GM19238 (cell line): Measurements from ENCODE around the gene MAP2K5.

Experiments used
- DNase-seq: peaks from one replicate; pipeline ENCODE4 v3.0.0; 2011; ENCODE audit warnings: low spot score; ENCODE audit not compliant: insufficient read length

The MAP2K5 gene

DNA sequence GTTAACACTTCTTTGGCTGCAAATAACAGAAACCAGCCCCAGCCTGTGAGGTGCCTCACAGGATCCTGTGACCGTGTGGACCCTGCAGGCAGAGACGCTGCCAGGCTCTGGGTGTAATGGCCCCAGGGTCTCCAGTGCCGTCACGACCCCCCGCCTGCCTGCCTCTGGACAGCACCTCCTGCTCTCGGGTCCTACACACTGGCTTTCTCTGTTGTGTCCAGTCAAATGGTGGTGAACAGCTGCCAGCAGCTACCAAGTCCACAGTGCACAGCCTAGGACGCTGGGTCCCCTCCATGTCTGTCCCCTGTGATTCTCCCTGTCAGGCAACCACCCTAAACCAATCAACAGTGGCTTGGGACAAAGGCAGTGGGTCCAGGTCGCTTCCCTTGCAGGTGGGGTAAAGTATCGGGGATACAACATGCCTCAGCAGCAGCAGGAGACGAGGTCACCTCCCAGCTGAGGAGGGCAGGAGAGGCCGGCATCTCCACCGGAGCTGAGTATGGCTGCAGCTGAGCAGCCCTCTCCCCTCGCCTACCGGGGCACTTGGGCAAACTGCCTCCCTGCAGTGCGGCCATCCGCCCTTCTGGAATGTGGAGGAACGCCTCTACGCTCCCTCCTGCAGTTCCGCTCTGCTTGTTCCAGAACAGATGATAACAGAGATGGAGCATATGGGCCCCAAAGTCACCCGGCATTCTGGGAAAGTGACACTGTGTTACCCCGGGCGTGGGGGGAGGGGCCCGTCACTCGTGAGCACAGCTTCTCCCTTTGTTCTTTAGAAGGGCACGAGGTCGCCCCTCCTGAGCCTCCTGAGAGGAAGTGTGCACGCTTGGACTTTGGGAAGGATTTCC, 261.7 kb downstream of the MAP2K5 start:
- no peak for DNase-seq

DNA sequence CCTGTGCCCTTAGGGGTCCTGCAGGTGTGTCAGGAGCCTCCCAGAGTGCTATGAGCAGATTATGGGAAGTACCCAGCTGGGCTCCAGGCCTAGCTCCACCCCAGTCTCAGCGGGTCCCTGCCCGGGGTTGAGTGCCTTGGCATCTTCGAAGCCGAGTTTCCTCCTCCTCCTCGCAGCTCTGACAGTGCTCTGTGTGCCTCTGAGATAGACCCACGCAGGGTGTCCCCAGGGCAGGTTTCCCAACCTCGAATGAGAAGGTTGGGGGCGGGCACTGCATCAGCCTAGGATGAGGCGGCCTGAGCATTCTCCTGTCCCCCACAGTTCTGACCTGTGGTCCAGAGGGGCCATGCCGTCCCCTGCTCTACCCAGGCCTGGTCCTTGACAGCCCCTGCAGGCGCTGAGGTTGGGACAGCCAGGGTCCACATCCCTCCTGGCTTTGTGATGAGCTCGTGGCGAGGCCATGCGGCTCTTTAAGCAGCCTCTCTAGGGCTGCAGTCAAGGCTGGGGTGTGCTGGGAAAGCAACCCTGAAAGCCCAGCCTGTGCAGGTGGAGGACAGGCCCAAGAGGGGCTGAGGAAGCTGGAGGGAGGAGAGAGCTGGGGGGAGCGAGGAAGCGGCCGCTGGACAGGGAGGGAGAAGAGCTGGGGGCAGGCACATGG, 262.6 kb downstream of the MAP2K5 start:
- no peak for DNase-seq

DNA sequence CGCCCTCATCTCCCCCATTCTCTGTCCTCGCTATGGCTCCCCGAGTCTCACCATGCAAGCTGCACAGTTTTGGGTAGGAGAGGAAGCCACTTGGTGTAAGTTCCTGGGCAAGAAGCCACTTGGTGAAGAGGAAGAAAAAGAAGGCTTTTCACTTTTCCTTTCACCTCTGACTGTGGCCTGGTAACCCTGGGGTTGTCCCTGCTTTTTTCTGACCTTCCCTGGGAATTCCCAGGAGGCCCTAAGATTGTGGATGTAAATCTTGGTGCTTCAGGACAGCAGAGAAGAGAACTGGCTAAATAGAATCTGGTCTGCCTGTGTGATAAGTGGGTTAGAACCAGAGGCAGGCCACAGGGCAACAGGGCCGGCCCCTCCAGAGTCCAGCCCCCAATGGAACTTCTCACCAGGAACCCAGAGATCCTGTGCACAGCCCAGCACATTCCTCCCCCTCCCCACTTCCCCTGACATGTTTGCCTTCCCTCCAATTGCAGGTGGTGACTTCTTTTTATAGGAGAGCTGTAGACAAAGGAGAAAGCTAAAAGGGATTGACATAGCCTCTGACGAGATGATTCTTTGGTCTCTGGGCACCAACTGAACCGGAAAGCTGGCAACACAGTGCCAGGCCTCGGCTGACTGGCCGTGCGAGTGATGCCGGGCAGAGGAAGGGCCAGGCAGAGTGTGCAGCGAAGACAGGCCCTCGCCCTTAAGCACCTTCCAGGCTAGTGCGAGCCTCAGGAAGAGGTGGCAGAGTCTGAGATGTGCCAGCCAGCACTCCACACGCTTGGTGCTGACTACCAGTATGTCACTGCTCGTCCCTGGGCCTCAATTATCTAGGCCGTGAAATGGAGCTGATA, 263.4 kb downstream of the MAP2K5 start:
- no peak for DNase-seq

DNA sequence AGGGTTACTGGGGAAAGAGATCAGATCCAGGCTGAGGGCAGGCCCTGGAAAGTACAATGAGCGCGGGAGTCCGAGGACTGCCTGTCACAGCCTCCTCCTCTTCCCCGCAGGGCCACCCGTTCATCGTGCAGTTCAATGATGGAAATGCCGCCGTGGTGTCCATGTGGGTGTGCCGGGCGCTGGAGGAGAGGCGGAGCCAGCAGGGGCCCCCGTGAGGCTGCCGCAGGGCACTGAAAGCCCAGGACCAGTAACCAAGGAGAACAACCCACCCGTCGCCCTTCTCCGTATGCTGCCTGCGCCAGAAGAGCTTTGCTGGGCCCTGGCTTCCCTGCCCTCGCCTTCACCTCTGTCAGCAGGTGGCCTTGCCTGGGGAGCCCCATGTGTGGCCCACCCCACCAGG, 264.0 kb downstream of the MAP2K5 start:
- no peak for DNase-seq

DNA sequence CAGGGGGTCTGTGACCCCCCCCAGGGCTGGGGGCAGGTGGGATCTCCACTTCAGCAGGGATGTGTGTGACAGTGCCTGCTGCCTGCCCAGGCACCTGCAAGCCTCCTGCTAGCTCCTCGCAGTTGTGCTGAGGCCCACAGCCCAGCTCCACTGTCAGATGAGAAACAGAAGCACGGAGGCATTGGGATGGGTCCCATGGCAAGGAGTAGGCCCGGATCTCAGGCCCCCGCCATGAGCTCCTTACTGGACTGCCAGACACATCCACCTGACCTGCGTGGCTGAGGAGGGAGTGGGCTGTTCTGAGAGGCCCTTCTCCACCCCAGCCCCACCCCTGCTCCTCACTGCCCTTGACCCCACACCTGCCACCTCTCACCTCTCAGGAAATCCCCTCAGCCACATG, 264.6 kb downstream of the MAP2K5 start:
- DNase-seq, result no peak

DNA sequence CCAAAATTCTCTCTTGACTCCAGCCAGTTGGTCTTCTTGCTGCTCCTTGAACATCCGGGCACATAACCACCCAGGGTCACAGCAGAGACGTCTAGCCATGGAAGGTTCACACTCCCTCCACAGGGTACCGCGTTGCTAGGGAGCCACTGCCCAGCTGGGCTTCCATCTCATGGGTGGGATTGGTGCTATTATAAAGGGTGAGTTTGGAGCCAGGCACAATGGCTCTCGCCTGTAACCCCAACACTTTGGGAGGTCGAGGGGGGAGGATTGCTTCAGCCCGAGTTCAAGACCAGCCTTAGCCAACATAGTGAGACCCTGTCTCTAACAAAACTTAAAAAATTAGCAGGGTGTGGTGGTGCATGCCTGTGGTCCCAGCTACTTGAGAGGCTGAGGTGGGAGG, 265.3 kb downstream of the MAP2K5 start:
- no peak for DNase-seq

DNA sequence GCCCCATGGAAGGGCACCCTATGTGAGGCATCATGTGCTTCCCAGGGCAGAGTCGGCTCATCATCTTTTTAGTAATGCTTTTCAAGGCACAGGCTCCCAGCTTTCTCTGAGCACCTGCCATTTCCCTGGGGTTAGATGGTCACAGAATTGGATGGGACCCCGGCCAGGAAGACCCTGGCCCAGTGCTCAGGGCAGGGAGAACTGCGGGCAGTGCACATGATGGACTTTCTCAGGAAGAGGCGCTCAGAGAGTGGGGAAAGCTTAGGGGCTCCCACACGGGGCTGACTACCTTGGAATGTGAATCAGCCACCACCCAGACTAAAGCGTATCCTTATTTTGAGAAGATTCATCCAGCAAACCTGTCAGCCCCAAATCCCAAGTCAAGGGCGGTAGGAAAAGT, 266.3 kb downstream of the MAP2K5 start:
- DNase-seq, result no peak

DNA sequence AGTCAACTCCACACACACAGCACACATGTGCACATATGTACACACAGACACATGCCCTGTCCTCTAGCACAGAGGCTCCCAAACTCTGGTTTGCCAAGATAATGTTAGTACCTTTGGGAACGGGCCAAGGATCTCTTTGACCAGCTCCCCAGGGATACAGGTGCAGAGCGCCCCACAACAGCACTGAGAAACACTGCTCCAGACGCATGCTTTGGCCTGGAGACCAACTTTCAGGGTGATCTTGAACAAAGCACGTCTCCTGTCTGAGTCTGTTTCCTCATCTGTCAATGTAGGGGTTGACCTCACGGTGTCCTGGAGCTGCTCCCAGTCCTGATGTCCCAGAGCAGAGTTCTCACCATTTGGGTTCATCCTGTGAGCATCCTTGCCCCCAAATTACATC, 266.9 kb downstream of the MAP2K5 start:
- DNase-seq, result no peak

DNA sequence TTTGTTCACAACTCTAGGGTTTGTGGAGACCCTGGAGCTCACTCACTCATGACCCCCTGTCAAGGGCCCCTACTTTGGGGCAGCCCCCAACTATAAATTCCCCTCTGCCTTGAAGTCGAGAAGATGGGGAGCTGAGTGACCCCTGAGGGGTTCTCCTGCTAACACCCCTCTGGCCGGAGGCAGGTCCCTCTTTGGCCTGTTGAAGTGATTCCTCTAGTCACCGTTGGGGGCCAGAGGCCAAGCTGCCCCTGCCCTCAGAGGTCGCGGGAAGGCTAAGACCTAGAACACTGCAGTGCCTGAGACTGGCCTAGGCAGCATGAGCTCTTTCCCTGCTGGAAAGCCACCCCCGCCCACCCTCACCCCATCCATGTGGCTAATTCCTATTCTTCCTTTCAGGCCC, 267.4 kb downstream of the MAP2K5 start:
- no peak for DNase-seq

DNA sequence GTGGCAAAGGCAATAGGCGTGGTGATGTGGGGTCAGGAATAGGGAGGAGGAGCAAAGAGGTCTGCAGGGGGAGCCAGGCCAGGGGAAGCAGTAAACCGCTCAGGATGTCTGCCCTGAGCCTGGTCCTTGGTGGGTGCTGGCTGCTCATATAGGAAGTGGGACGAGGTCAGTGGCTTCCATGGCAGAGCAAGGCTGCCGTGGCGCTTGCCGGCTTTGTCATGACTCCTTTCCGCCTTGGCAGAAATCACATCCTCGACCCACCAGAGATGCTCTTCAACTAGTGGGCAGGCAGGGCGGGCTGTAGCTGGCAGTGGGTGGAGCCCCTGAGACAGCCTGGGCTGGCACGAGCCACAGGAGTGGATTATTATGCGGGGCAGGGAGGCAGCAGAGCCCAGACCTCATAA, 269.7 kb downstream of the MAP2K5 start:
- DNase-seq, result no peak

DNA sequence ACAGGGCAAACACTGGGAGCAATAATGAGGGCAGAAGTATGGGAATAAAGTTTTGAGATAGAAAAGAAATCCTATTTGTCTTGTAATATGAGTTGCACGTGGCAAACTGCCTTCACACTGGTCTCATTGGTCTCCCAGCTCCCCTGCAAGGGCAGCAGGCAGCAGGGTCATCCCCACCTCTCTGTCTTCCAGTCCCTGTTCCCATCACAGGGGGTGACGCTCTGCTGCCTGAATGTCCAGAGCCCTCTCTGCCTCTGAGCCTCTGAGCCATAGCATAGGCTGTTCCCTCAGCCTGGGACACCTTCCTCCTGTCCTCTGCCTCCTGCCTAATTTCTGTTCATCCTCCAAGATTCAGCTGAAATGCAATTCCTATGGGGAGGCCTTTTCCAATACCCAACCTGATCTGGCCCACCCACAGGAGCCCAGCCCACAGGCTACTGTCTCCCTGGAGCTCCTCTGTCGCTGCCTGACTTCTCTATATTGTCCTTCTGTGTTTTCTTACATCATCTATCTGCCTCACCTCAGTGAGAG, 270.7 kb downstream of the MAP2K5 start:
- no peak for DNase-seq

DNA sequence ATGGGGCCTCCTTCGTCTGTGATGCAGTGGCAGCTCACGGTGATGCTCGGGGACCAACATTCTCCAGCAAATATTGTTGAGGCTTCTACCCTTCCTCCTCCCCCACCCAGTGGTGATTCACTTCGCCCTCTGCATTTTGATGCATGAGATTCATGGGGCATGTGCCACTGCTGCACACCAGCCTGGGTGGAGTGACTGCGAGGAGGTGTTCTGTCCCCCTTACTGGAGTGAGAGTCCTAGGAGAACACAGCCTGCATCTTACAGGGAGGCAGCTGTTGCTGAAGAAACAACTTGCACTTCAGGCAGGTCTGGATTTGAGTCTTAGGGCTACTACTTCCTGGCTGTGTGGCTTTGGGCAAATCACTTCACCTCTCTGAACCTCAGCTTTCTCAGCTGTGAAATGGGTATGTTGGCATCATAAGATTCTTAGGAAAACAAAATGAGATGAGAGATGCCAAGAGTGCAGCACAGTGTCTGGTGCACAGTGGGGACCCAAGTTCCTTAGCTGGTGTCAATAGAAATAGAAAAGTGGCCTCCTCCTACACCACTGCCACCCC, 272.6 kb downstream of the MAP2K5 start:
- no peak for DNase-seq

DNA sequence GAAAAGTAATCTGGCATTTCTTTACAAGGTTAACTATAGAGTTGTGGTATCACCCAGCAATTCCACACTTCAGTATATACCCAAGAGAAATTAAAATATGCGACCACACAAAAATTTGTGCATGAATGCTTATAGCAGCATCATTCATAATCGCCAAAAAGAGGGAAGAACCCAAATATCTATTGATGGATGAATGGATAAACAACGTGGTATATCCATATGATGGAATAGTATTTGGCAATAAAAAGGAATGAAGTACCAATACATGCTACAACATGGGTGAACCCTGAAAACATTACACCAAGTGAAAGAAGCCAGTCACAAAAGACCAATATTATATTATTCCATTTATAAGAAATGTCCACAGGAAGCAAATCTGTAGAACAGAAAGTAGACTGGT, 274.2 kb downstream of the MAP2K5 start:
- DNase-seq, result no peak

DNA sequence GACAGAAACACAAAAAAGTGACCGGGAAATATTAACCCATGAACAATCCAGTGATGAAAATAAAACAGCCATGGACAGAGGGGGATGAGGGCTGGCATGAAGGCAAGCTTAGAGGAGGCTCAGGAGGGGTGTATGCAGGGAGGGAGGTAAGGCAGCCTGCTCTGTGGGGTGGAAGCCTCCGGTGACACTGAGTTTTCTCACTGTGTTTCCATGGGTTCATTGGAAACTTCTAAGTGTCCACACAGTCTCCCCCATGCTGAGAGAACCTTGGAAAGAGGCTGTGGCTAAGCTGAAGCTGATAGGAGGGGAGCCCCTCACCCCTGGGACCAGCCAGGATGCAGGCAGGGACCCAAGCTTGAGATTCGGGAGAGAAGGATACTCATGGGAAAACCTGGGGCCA, 276.0 kb downstream of the MAP2K5 start:
- no peak for DNase-seq

DNA sequence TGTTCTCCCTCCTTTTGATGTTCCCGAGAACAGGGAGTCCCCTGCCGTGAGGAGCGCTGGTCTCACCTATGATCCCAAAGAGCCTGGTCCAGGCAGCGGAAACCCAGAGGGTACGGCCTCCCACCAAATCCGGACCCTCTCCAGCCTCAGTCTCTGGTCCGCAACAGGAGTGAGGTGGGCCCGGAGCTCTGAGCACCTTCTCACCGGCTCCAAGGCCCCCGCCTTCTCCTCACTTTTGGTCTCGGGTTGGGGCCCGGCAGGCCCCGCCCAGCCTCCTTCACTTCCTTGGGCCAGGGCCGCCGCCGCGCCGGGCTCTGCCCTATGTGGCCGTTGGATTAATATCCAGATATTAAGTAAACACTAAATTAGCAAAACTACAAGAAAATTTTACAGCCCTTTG, 277.1 kb downstream of the MAP2K5 start:
- no peak for DNase-seq

DNA sequence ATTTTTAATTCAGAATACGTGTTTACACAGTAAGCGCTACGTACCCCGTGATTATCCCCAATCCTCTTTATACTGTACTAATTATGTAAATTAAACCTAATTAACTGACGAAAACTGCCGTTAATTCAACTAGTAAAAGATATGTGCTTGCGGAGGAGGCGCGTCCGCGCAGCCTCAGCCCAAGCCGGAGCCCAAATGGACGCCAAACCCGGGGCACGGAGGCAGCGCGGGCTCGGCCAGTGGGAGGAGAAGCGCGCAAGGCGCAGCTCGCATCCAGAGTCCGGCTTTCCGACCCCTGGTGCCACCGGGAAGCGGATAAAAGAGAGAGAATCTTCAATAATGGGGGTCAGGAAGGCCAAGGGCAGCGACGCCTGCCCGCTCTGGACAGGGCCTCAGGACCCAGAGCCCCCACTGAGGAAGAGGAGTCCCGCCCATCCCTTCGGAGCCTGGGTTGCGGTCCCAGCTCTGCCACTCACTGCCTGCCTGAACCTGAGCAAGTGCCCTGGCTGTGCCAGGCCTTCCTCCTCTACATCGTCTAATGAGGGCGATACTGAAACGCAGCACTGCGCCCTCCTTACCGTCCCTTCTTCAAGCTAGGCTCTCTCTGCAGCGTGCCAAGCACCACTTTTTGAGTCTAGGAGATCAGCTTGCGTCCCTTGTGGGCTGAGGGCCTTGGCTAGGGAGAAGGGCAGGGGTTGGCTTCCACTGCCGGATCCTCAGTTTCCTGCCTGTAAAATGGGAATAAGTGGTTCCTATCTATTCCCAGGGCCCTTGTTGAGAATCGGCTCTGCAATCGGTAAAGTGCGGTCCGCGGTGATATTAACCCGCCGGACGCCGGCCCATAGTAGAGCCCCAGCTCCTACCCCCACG, 277.9 kb downstream of the MAP2K5 start:
- no peak for DNase-seq

DNA sequence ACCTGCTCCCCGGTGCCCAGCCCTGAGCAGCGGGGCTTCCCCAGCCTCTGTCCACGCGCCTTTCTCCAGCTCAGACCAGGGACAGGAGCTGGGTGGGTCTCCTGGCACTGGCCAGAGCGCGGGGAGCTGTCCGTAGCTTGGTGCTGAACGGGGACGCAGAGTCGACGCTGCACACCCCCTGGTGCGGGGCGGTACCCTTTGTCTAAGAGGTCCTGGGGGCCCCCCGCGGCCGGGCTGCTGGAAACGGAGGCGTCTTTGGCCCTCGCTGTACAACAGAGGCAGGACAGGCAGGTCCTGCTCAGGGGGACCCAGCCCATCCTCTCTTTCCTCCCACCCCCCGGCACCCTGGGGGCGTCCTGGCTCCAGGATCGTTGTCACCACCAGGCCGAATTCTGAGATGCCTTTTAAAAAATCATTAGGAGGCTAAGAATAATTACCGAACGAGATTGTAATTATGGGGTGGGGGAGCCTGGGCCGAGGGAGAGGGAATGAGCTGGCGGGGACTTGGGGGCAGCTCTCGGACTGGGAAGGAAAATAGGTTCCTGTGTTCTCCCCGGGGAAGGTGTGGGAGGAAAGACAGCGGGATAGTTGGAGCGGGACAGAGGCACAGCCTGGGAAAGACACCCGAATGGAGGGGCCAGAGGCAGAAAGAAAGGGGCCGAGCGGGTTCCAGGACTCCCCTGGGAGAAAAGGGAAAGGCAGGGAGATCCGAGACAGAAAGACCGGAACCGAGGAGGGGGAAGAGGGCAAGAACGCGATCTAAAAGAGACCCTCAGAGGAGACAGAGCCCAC, 278.7 kb downstream of the MAP2K5 start:
- DNase-seq, result no peak

DNA sequence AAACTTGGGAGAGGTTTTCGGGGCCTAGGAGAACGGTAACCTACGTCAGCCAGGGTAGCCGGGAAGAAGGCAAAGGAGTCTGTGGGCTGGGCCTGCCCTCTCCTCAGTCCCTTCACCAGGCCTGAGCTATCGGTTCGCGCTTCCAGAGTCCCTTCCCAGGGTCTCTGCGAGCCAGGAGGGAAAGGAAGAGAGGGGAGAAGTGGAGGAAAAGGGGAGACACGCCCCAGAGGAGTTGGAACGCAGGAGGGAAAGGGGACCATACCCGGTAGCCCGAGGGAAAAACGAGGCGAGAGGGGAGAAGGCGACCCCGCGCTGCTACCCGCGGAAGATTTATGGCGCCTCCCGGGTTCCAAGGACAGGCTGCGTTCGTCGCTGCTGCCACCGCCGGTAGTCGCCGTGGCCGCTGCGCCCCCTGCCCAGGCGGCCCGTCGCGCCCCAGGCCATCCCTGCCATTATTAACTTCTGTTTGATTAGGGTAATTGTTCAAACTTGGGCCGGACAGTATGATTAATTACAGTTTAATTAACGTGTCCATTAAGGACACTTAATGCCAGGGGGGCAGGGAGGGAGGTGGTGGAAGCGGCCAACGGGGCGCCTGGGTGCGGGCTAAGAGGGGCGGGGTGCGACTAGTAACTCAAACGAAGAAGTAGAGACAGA, 279.4 kb downstream of the MAP2K5 start:
- DNase-seq, result no peak
